Transverse colon (tissue), 3 donors: ENCODE results near the gene OAF.

Experiments used
- CTCF ChIP-seq, 5 experiments: fragments of 200-600 bp in 3 of 5; fragments of 450-650 bp in 2 of 5; sonication (generic) in 3 of 5; IDR thresholded peaks; 1 replicate in 2 of 5; 2 replicates in 3 of 5; pipeline ENCODE4 v1.5.1; 2016 to 2017; ENCODE audit warnings: antibody characterized with exemption in 5 of 5, inconsistent platforms in 3 of 5, mild to moderate bottlenecking in 2 of 5, moderate library complexity in 1 of 5
- EP300 ChIP-seq: sonication (generic); formaldehyde crosslinking; IDR thresholded peaks from one replicate; pipeline ENCODE4 v1.6.1; 2017; ENCODE audit warnings: antibody characterized with exemption, low read depth
- POLR2A ChIP-seq: fragments of 450-650 bp; IDR thresholded peaks from one replicate; pipeline ENCODE4 v1.6.1; 2016; ENCODE audit warnings: antibody characterized with exemption, mild to moderate bottlenecking, moderate library complexity

GRCh38 chr11:120184946-120185705 is 25.7 kb upstream of the OAF start:
- TF ChIP-seq POLR2A (peak; percentile 66), CTCF (IDR thresholded peaks at IDR 0.05) (peak in 1 of 5 experiments; percentile 28), EP300 (no peak)
